ELR (cell line): ENCODE results near the gene KLF6.

Experiments
- DNase-seq: peaks from one replicate; pipeline ENCODE4 v3.0.0-alpha.2; 2015; ENCODE audit warnings: low read depth

Gene KLF6

GRCh38 chr10:3787816-3788215 lies 2.8 kb upstream of the KLF6 start:
- DNase-seq = no peak

DNA sequence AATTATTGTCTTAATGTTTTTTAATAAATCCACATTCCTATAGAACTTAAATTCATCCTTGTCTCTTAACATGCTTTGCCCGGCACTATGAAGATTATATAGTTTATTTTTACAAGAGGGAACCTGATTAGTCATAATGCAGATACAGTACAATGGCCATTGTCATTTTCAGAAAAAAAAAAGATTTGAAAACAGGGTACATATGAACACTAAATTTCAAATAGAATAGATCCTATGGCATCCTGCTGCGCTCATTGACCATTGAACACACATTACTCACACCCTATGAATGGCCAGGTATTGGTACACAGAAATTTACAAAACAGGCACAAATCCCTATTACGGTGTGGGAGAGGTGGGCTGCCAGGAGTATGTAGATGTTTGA lies 2.0 kb upstream of the KLF6 start:
- DNase-seq = peak; percentile 59

GRCh38 chr10:3786295-3787015 lies 1.4 kb upstream of the KLF6 start:
- peak; percentile 40 for DNase-seq

- peak; percentile 55 for DNase-seq
Measured at GRCh38 chr10:3785851-3786271, 852 bp upstream of the KLF6 start.

GRCh38 chr10:3785251-3785850 lies 342 bp upstream of the KLF6 start:
- peak; percentile 97 for DNase-seq

DNA sequence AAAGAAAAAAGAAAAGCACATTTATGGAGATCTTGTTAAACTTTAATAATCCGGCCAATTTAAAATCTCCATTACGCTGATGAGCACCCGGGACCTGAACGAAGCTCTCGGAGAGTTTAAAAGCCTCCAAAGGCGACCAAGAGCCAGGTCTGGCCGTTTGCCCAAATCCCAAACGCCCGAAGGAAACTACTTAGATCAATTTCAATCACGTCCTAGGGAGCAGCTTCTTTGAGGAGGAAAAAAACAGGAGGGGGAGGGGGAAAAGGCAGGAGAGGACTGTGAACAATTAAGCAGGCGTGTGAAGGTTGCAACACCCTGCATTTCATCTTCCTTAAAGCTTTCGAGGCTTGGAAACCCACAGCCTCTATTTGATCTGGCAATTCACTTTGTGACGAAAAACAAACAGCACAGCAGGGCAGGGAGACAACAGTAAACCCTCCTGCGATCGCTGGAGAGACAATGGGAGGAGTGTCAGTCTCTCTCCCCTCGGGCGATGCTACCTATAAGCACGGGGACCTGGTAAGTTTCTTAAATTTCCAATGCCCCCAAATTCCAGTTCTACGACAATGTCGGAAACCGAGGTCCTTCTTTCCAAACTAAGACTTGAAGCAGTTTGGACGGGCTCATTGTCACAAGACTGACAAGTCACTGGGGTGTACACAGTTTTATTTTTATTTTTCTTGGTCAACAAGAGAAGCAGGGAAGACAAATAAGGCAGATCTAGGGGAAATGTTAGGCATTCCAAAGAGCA lies 1.2 kb downstream of the KLF6 start:
- peak; percentile 71 for DNase-seq

DNA sequence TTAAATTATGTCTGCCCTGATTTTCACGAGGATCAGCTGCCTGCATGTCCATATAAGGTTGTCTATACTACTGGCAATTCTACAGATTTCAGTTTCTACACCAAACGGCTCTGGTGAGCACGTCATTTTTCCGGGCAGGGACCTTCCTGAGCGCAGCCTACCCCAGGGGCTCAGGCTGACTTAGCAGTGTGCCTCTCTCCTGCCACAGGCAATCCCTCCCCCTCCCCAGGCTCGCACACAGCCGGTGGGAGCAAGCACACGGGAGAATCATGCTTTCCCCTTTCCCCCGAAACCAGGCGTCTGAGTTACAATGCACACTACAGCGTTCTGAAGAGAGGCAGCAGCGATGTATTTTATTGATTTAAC lies 1.7 kb downstream of the KLF6 start:
- peak; percentile 85 for DNase-seq

DNA sequence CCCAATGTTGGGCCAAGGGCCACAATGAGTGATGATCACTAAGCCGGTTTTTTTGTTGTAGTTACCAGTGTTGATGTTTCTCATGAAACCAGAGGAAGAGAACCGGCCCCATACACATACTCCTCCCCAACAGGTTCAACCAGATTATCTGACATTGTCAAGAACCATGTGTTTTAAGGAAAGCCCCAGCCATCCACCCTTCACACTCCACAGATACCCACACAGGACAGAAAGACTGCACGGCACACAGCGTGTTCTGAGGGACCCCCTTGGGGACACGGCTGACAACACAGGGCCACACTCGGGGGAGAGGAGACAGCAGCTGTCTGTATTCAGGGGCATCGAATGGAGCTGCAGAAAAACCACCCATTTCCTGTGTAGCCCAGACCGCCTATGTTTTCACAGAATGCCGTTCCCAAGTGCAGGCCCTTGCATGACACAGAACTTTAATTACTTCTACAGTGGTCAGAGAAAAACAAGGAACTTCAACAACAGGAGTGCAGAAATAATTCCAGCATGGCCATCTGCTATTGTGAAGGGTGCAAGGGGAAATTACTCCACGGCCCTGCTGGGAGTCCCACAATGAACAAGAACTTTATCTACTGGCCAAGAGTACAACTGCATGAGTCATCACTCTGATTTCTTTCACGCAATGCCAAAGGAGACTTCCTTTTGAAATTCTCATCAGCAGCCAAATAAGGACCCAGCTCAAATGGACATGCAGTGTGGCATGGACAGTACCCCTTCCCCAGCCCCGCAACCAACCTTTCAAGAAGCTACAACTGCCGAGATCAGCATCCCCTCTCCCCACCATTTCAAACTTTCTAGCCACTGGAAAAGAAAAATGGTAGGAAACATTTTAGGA lies 2.3 kb downstream of the KLF6 start:
- peak; percentile 94 for DNase-seq

GRCh38 chr10:3782146-3782450 lies 2.9 kb downstream of the KLF6 start:
- peak; percentile 51 for DNase-seq

- peak; percentile 81 for DNase-seq
Measured at GRCh38 chr10:3781468-3782145, 3.4 kb downstream of the KLF6 start.

GRCh38 chr10:3780771-3781467 lies 4.1 kb downstream of the KLF6 start:
- peak; percentile 21 for DNase-seq

DNA sequence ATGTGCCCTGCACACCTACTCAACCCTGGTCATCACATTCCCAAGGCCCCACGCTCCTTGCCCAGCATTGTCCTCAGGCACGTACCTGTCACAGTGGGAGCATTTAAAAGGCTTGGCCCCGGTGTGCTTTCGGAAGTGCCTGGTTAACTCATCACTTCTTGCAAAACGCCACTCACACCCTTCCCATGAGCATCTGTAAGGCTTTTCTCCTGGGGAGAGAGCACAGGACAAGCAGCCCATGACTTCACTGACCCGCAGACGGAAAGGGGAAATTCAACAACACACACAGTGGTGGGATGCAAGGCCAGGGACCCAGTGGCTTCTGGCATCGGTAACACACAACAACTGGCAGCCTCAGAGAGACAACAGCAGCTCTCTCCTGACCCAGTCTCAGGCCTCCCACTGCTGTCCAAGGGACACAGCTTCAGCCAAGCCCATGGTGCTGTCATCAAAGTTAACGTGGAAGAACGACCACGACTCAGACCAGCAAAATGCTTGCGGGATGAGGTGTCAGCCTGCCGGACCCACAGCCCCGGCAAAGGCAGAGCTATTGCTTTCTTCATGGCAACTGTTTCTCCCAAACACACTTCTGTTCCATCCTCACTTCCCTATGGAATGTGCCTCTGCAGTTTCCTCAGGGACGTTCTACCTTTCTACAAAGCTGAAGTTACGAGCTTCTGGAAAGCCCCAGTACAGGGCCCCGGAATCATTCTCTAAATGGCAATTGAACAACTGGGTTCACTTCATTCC lies 4.8 kb downstream of the KLF6 start:
- DNase-seq = peak; percentile 88

GRCh38 chr10:3779158-3779741 lies 5.8 kb downstream of the KLF6 start:
- DNase-seq = peak; percentile 37

DNA sequence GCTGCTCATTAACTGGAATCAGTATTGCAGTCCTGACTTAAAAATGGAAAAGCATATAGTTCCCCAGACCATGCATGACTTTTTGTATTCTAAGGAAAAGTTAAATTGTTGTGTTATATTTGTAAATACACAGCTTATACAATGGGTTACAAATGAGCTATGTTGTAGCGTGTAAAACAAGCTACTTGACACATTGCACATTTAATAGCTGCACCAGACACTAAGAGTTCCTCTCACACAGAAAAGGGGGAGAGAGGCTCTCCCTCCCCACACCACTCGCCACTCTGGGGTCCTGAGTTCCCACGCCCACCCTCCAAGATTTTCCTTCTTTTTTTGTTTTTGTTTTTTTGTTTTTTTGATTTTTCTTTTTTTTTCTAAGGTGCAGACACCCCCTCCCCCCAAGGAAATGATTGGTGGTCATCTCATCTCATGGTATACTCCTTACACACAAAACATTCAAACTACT lies 6.3 kb downstream of the KLF6 start:
- peak; percentile 8 for DNase-seq

DNA sequence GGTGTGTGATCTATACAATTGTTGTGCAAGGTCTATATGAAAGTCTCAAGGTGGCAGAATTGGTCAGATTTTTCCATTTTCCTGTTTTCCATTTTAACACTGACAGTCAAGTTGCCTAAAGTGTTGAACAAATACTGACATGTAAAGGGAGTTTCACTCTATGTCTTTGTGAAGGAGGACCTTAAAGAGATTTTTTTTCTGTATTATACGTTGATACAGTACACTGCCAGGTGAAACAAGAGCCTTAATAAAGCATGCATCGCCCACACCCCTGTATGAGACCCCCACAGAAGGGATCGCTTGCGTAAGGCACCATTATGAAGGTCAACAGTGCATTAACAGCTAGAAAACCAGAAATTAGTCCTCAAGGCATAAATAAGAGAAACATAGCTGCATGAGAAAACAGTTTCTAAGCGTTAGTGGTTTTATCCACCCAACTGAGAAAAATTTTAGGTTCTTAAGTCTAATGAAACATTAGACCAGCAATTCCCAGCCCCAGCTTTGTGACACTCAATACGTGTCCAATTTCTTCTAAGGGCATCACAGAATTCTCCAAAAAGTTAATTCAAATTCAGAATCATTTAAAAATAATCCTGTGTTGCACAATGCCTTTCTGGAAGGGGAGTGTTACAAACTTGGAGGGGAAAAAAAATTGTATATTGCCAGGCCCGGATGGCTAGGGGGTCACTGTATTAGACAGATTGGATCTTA lies 6.9 kb downstream of the KLF6 start:
- DNase-seq = peak; percentile 26

- peak; percentile 96 for DNase-seq
Measured at GRCh38 chr10:3776796-3777571, 8.0 kb downstream of the KLF6 start.

- peak; percentile 76 for DNase-seq
Measured at GRCh38 chr10:3775696-3776551, 9.1 kb downstream of the KLF6 start.
